Neural progenitor cell (in vitro differentiated cells): ENCODE results near the gene PLD5.
"Not testable (repeated sequence)": the region's sequence is repeated elsewhere in the genome, so short reads cannot be mapped to it uniquely, and the experiment has no call there.

Experiments
- CTCF ChIP-seq: fragments of 200-600 bp; sonication (generic); IDR thresholded peaks from 2 replicates; pipeline ENCODE4 v1.5.1; 2017; ENCODE audit warnings: antibody characterized with exemption, mild to moderate bottlenecking
- EZH2phosphoT487 ChIP-seq: fragments of 200-600 bp; sonication (generic); IDR thresholded peaks from 2 replicates; pipeline ENCODE4 v1.6.1; 2017; ENCODE audit warnings: antibody characterized with exemption

- not testable (repeated sequence) for TF ChIP-seq CTCF, EZH2phosphoT487
Measured at GRCh38 chr1:242224878-242225766, 299.4 kb downstream of the PLD5 start.
